K562 (cell line): Measurements from ENCODE around the gene SLAIN2. TPM values are rescaled to one million over a fixed set of nuclear protein-coding genes. Genes with fewer than 3 reads are reported as not detected.
A peak's percentile ranks its signal among the peaks of the same experiment; 100 is the strongest.

Source experiments
- ARNT ChIP-seq, 2 experiments: fragments of 450-650 bp; IDR thresholded peaks; 2 replicates each; pipeline ENCODE4 v1.6.1; 2016; ENCODE audit warnings: mild to moderate bottlenecking in 1 of 2
- BRD9 ChIP-seq: fragments of 450-650 bp; IDR thresholded peaks from 2 replicates; pipeline ENCODE4 v1.6.1; 2018; ENCODE audit warnings: low read depth; ENCODE audit not compliant: partially characterized antibody
- CBFB ChIP-seq: sonication (generic); formaldehyde crosslinking; IDR thresholded peaks from 2 replicates; pipeline ENCODE4 v1.4.0; 2020; ENCODE audit warnings: mild to moderate bottlenecking, missing genetic modification reagents
- CC2D1A ChIP-seq: fragments of 450-650 bp; IDR thresholded peaks from 2 replicates; pipeline ENCODE4 v1.6.1; 2017; ENCODE audit warnings: mild to moderate bottlenecking
- DPF2 ChIP-seq: fragments of 450-650 bp; IDR thresholded peaks from 2 replicates; pipeline ENCODE4 v1.6.1; 2016
- GTF2E2 ChIP-seq: fragments of 200-800 bp; sonication (Bioruptor generic); IDR thresholded peaks from 2 replicates; pipeline ENCODE4 v1.6.1; 2016; ENCODE audit warnings: missing genetic modification characterization, missing compliant biosample characterization
- HDAC3 ChIP-seq: fragments of 450-650 bp; IDR thresholded peaks from 2 replicates; pipeline ENCODE4 v1.6.1; 2018; ENCODE audit warnings: borderline replicate concordance, mild to moderate bottlenecking, moderate library complexity; ENCODE audit not compliant: partially characterized antibody
- HNRNPK ChIP-seq: fragments of 200-400 bp; formaldehyde crosslinking; IDR thresholded peaks from one replicate; pipeline ENCODE4 v1.6.1; 2018; ENCODE audit warnings: mild to moderate bottlenecking, low read depth, low read length; ENCODE audit not compliant: poor library complexity, severe bottlenecking
- KAT7 ChIP-seq: sonication (generic); formaldehyde crosslinking; IDR thresholded peaks from 2 replicates; pipeline ENCODE4 v1.8.0; 2022; ENCODE audit warnings: missing genetic modification reagents, mild to moderate bottlenecking, borderline replicate concordance
- MED1 ChIP-seq: sonication (generic); formaldehyde crosslinking; IDR thresholded peaks from 2 replicates; pipeline ENCODE4 v1.8.1; 2023; ENCODE audit warnings: missing genetic modification reagents, borderline replicate concordance
- NFIX ChIP-seq: fragments of 250-450 bp; sonication (Bioruptor Pico); IDR thresholded peaks from 2 replicates; pipeline ENCODE4 v1.4.0; 2020; ENCODE audit warnings: low read depth, mild to moderate bottlenecking, moderate library complexity
- POLR2G ChIP-seq: fragments of 200-400 bp; formaldehyde crosslinking; IDR thresholded peaks from 2 replicates; pipeline ENCODE4 v1.6.1; 2017; ENCODE audit warnings: low read depth, mild to moderate bottlenecking, antibody characterized with exemption, low read length, moderate library complexity
- RBFOX2 ChIP-seq: fragments of 200-400 bp; formaldehyde crosslinking; IDR thresholded peaks from 2 replicates; pipeline ENCODE4 v1.6.1; 2017; ENCODE audit warnings: low read depth, mild to moderate bottlenecking, low read length, moderate library complexity
- SNRNP70 ChIP-seq: fragments of 200-400 bp; formaldehyde crosslinking; optimal IDR thresholded peaks from 2 replicates; pipeline ENCODE3; 2017; ENCODE audit warnings: low read depth, low read length
- TEAD4 ChIP-seq, 2 experiments: sonication (generic) in 1 of 2; formaldehyde crosslinking in 1 of 2; IDR thresholded peaks; 2 replicates each; pipeline versions ENCODE4 v1.6.1 to v1.8.0; 2012 to 2022; ENCODE audit warnings: borderline replicate concordance in 1 of 2, inconsistent platforms in 1 of 2, low read length in 1 of 2, mild to moderate bottlenecking in 1 of 2, missing genetic modification reagents in 1 of 2
- TFAP4 ChIP-seq: sonication (generic); formaldehyde crosslinking; IDR thresholded peaks from 2 replicates; pipeline ENCODE4 v1.8.0; 2022; ENCODE audit warnings: missing genetic modification reagents, mild to moderate bottlenecking, moderate library complexity, borderline replicate concordance
- TGIF2 ChIP-seq: sonication (generic); formaldehyde crosslinking; IDR thresholded peaks from 2 replicates; pipeline ENCODE4 v1.8.1; 2022; ENCODE audit warnings: mild to moderate bottlenecking, missing genetic modification reagents, moderate library complexity
- TSC22D4 ChIP-seq: fragments of 450-650 bp; IDR thresholded peaks from 2 replicates; pipeline ENCODE4 v1.6.1; 2016; ENCODE audit warnings: missing genetic modification characterization, missing biosample characterization, control low read depth
- ZC3H11A ChIP-seq: IDR thresholded peaks from 2 replicates; pipeline ENCODE4 v1.6.1; 2012; ENCODE audit warnings: low read depth, low read length, improper control_type of control experiment
- ZNF324 ChIP-seq: fragments of 250-450 bp; sonication (Bioruptor Pico); IDR thresholded peaks from 2 replicates; pipeline ENCODE4 v1.4.0; 2020; ENCODE audit warnings: mild to moderate bottlenecking
- ZNF347 ChIP-seq: fragments of 450-650 bp; formaldehyde crosslinking; IDR thresholded peaks from 2 replicates; pipeline ENCODE4 v1.4.0; 2020; ENCODE audit warnings: low read depth, mild to moderate bottlenecking, moderate library complexity
- polyA plus RNA-seq, 8 experiments: library from polyadenylated mRNA; depleted of rRNA in 4 of 8; stranded (reverse) in 5 of 8; unstranded in 3 of 8; fragments of >200 nt; fragmentation: Nextera tagmentation in 2 of 8; fragmentation: Illumina TruSeq in 1 of 8; extraction: Ambion mirVana in 2 of 8; extraction: Trizol in 1 of 8; gene quantifications; 2 replicates each; pipeline versions ENCODE4 v1.2.1 to v1.2.3, GENCODE V29; 2011 to 2014; ENCODE audit warnings: inconsistent platforms in 1 of 8, missing spikeins in 1 of 8
- total RNA-seq, 7 experiments: library from RNA; depleted of rRNA in 6 of 7; stranded (reverse); fragments of >200 nt in 6 of 7; fragmentation: Illumina TruSeq in 2 of 7; extraction: Trizol in 2 of 7; gene quantifications; 2 replicates each; pipeline versions ENCODE4 v1.2.1 to v1.2.3, GENCODE V29; 2011 to 2021; ENCODE audit warnings: low replicate concordance in 1 of 7
- TF ChIP-seq, protein P1 (sequence below): fragments of 250-450 bp; sonication (Bioruptor Pico); IDR thresholded peaks from 2 replicates; pipeline ENCODE4 v1.5.0; 2020; ENCODE audit warnings: mild to moderate bottlenecking, borderline replicate concordance
- TF ChIP-seq, protein P2 (sequence below), 2 experiments: IDR thresholded peaks; 2 replicates each; pipeline ENCODE4 v1.6.1; 2012; ENCODE audit warnings: improper control_type of control experiment in 2 of 2, low read depth in 2 of 2, low read length in 2 of 2, borderline replicate concordance in 1 of 2

The SLAIN2 gene
- total and polyA plus RNA-seq, 9 of the 15 experiments (the other 6 are each of a cell fraction or from before 2014, with no cell fraction given), result 3.5 to 116 (median 35.0) TPM

DNA sequence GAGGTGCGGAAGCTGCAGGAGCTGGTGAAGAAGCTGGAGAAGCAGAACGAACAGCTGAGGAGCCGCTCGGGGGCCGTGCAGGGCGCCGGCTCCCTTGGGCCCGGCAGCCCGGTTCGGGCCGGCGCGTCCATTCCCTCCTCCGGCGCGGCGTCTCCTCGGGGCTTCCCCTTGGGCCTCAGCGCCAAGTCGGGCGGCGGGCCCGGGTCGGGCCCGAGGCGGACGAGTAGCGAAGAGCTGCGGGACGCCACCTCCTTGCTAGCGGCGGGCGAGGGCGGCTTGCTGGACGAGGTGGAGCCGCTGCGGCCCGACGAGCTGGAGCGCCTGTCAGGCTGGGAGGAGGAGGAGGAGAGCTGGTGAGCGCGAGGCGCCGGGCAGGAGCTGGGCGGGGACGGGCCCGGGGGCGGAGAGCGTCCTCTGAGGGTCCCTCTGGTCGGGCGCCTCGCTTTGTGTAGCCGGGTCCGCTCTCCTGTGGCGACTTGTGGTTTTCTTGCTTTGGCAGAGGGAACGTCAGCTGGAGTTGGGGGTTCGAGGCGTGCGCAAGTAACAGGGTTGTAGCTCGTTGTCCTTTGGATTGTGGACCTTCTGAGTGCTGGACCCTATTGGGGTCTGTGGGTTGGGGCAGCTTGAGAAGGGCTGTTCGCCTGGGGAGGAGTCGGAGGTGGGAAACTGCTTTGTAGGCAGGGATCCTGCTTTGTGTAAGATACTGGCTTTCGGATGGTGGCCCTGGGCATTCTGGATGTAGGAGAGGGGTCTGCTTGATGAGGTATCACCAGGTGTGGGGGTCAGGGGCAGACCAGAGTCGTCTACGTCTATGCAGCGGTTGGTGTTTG lies 662 bp downstream of the SLAIN2 start (continued):
- TF ChIP-seq ZNF324 (CRISPR knock-in tag), result no peak
- peak; percentile 26; the same call in 1 of the 2 replicates for TF ChIP-seq TGIF2 (CRISPR knock-in tag)
- 0 out of 2 replicates have a peak, but pooled peaks have one; percentile 11 for TF ChIP-seq DPF2
- TF ChIP-seq, protein P1, sequence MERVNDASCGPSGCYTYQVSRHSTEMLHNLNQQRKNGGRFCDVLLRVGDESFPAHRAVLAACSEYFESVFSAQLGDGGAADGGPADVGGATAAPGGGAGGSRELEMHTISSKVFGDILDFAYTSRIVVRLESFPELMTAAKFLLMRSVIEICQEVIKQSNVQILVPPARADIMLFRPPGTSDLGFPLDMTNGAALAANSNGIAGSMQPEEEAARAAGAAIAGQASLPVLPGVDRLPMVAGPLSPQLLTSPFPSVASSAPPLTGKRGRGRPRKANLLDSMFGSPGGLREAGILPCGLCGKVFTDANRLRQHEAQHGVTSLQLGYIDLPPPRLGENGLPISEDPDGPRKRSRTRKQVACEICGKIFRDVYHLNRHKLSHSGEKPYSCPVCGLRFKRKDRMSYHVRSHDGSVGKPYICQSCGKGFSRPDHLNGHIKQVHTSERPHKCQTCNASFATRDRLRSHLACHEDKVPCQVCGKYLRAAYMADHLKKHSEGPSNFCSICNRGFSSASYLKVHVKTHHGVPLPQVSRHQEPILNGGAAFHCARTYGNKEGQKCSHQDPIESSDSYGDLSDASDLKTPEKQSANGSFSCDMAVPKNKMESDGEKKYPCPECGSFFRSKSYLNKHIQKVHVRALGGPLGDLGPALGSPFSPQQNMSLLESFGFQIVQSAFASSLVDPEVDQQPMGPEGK (CRISPR knock-in tag), result no peak
- TF ChIP-seq KAT7 (CRISPR knock-in tag), result peak; percentile 90; the same call in 1 of the 2 replicates
- TF ChIP-seq BRD9, result no peak
- no peak for TF ChIP-seq ZNF347
- no peak for TF ChIP-seq TEAD4 (IDR thresholded peaks at IDR 0.05; ENCODE audit: low read length)
- TF ChIP-seq TEAD4 (CRISPR knock-in tag; IDR thresholded peaks at IDR 0.05; ENCODE audit: borderline replicate concordance), result peak; percentile 44; the same call in 1 of the 2 replicates
- TF ChIP-seq GTF2E2, result no peak
- peak; percentile 74 for TF ChIP-seq RBFOX2
- no peak for TF ChIP-seq CC2D1A
- TF ChIP-seq ZC3H11A, result no peak
- TF ChIP-seq TFAP4 (CRISPR knock-in tag), result peak; percentile 22; the same call in 1 of the 2 replicates
- TF ChIP-seq TSC22D4 (tag), result no peak
- no peak for TF ChIP-seq HDAC3
- TF ChIP-seq NFIX, result no peak
- TF ChIP-seq POLR2G, result peak; percentile 12
- TF ChIP-seq HNRNPK, result no peak
- no peak for TF ChIP-seq SNRNP70
- TF ChIP-seq, protein P2, sequence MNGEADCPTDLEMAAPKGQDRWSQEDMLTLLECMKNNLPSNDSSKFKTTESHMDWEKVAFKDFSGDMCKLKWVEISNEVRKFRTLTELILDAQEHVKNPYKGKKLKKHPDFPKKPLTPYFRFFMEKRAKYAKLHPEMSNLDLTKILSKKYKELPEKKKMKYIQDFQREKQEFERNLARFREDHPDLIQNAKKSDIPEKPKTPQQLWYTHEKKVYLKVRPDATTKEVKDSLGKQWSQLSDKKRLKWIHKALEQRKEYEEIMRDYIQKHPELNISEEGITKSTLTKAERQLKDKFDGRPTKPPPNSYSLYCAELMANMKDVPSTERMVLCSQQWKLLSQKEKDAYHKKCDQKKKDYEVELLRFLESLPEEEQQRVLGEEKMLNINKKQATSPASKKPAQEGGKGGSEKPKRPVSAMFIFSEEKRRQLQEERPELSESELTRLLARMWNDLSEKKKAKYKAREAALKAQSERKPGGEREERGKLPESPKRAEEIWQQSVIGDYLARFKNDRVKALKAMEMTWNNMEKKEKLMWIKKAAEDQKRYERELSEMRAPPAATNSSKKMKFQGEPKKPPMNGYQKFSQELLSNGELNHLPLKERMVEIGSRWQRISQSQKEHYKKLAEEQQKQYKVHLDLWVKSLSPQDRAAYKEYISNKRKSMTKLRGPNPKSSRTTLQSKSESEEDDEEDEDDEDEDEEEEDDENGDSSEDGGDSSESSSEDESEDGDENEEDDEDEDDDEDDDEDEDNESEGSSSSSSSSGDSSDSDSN (IDR thresholded peaks at IDR 0.05; ENCODE audit: borderline replicate concordance in 1 of 2, low read depth in 2 of 2, low read length in 2 of 2), result peak; percentile 66 to 78; a peak in 3 of 4 replicates
- TF ChIP-seq ARNT (IDR thresholded peaks at IDR 0.05), result no peak
- TF ChIP-seq MED1 (CRISPR knock-in tag), result no peak
- peak; percentile 58; the same call in 1 of the 2 replicates for TF ChIP-seq CBFB (CRISPR knock-in tag)
